IPS-11a (cell line): ENCODE data around the gene SYNPO2.

Source experiments
- H3K4me3 ChIP-seq: one replicate; pipeline ENCODE4 v1.5.1; 2013; ENCODE audit warnings: low read depth, low read length, control low read depth

The SYNPO2 gene, protein sequence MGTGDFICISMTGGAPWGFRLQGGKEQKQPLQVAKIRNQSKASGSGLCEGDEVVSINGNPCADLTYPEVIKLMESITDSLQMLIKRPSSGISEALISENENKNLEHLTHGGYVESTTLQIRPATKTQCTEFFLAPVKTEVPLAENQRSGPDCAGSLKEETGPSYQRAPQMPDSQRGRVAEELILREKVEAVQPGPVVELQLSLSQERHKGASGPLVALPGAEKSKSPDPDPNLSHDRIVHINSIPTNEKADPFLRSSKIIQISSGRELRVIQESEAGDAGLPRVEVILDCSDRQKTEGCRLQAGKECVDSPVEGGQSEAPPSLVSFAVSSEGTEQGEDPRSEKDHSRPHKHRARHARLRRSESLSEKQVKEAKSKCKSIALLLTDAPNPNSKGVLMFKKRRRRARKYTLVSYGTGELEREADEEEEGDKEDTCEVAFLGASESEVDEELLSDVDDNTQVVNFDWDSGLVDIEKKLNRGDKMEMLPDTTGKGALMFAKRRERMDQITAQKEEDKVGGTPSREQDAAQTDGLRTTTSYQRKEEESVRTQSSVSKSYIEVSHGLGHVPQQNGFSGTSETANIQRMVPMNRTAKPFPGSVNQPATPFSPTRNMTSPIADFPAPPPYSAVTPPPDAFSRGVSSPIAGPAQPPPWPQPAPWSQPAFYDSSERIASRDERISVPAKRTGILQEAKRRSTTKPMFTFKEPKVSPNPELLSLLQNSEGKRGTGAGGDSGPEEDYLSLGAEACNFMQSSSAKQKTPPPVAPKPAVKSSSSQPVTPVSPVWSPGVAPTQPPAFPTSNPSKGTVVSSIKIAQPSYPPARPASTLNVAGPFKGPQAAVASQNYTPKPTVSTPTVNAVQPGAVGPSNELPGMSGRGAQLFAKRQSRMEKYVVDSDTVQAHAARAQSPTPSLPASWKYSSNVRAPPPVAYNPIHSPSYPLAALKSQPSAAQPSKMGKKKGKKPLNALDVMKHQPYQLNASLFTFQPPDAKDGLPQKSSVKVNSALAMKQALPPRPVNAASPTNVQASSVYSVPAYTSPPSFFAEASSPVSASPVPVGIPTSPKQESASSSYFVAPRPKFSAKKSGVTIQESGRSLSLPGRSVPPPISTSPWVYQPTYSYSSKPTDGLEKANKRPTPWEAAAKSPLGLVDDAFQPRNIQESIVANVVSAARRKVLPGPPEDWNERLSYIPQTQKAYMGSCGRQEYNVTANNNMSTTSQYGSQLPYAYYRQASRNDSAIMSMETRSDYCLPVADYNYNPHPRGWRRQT

DNA sequence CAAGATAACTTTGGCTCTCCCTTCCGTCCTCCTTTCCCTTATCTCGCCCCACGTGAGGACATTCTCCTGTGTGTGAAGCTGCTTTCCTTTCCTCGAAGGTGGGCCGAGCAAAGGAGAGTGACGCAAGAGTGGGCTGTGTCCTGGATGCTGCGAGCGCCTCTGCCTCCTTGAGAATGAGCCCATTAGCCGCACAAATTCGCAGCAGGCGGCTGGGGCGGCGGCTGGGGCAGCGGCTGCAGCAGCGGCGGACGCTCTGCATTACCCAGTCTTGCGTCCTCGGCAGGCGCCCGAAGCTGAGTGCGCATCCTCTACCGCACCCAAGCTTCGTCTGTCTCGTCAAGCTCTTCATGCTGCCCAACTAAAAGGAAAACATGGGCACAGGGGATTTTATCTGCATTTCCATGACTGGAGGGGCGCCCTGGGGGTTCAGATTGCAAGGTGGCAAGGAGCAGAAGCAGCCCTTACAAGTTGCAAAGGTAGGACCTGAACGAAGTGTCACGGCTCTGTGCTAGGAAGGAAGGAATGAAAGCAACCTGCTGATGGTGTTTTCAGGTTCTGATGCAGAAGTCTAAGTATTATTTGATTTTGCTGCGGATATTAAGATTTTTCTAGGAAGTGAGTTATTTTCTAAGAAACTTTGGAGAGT is at the start of gene SYNPO2:
SYNPO2 (plus strand) TSS at position 189 of the 646 bp plus-strand sequence; CDS start at position 372, 183 bp downstream.
- H3K4me3 ChIP-seq, result peak within 1 kb of the TSS; percentile 44

DNA sequence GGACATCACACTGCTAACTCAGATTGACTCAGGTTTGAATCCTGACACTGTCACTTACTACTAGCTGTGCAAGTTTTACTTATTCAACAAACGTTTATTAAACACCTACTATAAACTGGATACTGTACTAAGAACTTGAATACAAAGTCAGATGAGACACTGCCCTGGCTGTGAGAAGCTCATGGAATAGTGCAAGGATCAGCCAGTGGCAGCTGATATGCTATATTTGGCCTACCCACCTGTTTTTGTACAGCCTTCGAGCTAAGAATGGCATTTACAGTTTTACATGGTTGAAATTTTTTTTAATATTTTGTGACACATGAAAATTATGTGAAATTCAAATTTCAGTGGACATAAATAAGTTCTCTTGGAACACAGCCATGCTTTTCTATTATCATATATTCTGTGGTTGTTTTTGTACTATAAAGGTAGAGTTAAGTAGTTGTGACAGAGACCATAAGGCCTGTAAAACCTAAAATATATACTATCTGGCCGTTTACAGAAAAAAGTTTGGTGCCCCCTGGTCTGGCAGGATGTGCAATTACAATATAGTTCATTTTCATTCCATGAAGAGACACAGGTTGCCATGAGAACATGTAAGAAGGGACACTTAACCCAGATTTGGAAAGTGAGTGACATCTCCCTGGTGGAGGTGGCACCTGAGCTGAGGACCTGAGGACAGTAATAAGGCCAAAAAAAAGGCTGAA is 49.3 kb upstream of the SYNPO2 start:
- no peak overlapping the region for H3K4me3 ChIP-seq

DNA sequence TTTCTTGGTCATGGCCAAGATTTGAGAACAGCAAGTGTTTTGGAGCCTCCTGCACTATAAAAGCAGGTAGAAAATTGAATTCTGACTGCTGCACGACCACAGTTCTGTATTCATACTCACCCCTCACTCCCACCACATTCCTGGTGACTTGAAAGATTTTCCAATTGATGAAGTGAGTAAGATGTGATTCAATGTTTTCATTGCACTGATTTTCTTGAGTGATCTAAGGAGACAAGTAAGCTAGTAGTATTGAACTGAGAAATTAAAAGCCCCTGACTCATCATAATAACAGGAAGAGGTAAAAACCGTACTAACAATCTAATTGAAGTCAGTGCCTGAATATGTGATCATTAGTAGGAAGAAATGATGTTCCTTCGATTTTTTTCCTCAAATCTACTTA is 46.6 kb upstream of the SYNPO2 start:
- H3K4me3 ChIP-seq, result no peak overlapping the region

DNA sequence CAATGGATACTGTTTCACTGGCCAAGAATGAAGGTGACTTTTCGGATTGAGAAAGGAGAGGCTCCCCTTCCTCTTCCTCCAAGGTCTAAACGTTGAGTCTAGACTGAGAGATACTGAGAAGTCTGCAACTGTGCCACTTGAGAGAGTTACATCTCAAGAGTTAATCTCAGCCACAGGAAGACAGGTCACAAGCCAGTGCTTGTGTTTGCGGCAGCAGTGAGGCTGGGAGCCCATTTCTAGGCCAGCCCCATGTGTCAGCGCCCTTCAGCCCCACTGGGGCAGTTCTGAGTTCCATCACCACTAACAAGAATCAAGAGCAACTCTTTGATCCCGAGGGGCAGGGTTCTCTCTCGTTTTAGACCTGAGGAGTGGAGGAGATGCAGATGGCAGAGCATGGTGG is 45.4 kb upstream of the SYNPO2 start:
- no peak overlapping the region for H3K4me3 ChIP-seq

DNA sequence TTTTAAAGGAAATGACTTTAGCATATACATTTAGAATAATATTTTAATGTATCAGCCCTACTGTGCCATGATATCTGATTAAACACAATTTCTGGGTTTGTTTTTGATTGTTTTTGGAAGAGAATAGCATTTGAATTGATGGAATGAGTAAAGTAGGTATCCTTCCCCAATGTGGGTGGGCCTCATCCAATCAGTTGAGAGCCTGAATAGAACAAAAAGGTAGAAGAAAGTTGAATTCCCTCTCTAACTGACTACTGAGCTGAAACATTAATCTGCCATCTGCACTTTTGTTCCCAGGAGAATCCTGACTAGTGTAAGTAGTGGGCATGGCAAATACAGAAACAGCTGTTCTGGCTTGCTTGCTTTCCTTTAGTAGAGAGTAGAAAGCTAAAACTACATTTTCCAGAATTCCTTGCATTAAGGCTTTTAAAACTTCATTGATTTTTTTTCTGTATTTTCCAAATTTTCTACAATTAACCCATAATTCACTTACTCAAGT is 43.1 kb upstream of the SYNPO2 start:
- H3K4me3 ChIP-seq, result no peak overlapping the region

DNA sequence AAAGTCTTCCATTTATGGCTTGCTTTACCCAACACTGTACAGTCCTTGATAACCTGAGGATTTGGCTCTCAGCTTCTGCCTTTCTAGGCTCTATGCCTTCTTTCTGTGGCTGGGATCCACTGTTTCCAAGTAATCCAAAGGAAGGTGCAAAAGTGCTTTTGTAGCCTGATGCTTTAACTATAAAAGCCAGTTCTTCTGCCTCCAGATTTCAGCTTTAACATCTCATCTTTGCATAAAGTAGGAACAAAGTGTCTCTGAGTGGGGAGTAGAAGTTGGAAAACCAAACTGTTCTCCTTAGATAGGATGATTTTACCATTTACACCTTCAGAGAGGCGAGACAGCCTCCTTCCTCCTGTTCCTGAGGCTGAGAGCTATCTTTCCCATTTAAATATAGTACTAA is 41.7 kb upstream of the SYNPO2 start:
- no peak overlapping the region for H3K4me3 ChIP-seq

DNA sequence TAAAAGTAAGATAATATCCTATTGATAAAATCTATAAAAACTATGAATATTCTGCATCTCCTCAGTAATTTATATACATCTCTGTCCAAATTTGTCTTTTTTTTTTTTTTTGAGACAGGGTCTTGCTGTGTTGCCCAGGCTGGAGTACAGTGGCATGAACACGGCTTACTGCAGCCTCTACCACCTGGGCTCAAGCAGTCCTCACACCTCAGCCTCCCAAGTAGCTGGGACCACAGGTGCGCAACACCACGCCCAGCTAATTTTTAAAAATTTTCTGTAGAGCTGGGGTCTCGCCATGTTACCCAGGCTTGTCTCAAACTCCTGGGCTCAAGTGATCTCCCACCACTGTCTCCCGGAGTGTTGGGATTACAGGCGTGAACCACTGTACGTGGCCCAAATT is 40.4 kb upstream of the SYNPO2 start:
- no peak overlapping the region for H3K4me3 ChIP-seq

DNA sequence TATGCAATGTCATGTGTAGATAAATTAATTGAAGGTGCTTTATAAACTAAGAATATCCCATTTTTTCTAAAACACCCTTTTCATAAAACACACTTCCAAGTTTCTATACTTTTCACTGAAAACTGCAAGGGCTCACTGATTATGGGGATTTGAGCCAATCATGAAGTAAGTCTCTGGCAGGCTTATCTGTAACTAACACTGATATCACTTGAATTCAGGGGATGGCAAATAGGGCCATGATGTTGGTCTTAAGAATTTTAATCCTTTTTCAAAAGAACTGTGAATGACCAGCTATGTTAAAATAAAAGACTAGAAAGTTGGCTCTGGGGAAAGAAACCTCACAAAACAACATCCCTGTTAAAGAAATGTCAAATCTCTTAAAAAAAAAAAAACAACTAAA is 39.8 kb upstream of the SYNPO2 start:
- H3K4me3 ChIP-seq, result no peak overlapping the region

DNA sequence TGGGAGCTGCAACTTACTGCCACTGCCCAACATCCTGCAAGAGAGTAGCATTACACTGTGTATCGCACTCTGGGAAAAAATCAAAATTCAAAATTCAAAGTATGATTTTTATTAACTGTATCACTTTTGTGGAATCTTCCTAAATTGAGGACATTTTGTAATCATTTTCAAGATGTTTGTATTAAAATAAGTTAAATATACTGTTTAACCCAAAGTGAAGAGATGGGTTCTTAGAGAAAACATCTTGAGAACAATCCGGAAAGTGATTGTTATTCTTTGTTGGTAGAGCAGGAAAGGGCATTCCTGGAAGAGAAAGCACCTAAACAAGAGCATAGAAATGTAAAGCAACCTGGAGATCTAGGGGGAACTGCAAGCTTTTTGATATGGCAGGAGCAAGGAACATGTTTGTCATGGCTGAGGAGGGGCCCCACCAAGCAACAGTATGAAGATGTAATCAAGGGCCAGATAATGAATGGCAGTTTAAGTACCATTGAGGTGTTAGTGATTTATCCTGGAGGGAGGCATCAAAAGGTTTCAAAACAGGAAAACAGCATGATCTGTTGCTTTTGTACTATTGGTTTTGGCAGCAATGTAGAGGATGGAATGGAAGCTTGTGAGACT is 38.7 kb upstream of the SYNPO2 start:
- H3K4me3 ChIP-seq, result peak overlapping the region; percentile 50

DNA sequence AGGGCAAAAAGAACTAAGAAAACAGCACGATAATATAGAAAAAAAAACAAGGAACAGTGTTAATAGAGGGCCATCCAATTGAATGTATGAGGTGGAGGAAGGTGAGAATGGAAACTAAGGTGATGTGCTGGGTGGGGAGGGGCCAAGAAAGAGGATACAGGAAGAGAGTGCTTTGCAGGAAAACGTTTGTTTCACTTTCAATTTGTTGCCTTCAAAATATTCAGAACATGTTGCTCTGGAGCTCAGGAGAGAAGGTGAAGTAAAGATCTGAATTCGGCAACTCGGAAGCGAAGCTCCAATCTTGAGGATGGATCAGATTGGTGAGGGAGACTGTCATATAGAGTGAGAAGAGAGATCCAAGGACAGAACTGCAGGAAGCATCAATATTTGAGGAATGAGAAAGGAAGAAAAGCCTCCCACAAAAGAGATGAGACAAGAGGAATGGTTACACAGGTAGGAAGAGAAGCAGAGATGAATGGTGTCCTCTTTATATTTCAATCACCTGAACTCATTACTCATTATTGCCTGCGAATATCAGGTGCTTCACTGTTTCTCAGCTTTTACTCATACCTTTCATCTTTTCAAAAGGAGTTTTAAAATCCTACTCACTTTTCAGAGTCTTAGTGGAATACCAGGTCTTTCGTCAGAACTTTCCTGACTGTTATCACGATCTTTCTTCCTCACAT is 38.0 kb upstream of the SYNPO2 start:
- H3K4me3 ChIP-seq, result peak overlapping the region; percentile 50

DNA sequence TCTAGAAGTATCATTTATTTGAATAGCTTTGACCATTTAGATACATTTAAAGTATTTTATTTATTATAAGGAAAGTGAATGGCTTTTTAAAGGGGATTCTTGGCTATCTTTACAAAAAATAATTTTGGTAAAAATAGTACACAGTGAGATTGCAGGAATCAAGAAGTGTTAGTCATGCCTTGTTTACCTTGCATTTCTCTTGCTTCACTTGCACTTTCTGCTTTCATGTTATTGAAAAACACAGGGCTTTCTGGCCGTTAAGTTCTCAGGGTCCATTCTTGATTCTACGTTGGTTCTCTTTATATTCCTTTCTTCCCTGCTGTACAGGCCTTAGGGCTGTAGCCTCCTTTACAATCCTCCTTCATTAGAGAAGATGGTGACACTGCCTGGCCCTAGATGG is 30.9 kb upstream of the SYNPO2 start:
- no peak overlapping the region for H3K4me3 ChIP-seq

DNA sequence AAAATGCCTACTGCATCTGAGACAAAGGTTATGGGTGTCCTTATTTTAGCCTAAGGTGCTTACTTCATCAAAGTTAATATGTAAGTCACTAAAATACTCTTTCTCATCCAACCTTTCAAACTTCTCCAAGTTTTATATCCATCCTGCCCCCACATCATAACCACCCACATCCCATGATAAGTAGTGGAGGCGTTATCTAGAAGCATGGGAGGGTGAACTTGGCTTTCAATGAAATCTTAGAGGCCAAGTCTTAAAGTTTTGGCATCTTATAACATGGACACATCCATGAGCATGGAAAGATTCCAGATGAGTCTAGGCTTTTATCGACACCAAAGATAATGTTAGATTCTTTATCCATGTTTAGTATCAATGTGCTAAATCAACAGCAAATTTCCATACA is 29.9 kb upstream of the SYNPO2 start:
- H3K4me3 ChIP-seq, result no peak overlapping the region

DNA sequence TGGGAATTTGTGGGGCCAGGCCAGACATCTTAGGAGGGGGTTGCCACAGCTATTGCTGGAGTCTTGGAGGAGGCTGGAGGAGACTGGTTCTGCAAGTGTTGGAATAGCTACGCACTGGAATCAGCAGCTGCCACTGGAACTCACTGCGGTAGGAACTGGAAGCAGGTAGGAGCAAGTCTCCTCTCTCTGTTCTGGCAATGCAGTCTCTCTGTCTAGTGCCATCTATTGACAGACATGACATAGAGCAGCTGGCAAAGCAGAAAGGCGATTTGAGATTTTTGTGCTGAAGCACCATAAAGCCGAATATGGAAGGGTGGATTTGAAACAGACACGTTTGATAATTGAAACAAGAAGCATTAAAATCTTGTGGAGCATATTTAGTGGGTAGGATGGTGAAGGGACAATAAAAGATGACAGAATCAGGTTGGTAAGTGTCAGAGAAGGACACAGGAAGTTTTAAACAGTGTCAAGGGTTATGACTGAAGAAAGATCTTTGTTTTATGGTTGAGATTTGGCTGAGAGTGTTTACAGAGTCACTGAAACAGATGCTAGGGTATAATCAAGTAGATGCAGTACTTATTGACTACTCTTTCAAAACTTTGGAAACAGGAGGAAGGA is 23.5 kb upstream of the SYNPO2 start:
- no peak overlapping the region for H3K4me3 ChIP-seq

DNA sequence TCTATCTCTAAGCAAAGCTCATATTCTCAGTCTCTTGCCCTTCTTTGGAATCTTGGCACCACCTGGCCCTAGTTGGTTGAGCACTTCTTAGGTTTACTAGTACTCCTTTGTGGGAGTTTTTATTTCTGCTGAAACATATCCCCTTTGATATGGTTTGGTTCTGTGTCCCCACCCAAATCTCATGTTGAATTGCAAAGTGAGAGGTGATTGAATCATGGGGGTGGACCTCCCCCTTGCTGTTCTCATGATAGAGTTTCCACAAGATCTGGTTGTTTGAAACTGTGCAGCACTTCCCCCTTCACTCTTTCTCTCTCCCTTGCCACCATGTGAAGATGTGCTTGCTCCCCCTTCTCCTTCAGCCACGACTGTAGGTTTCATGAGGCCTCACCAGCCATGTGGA is 22.2 kb upstream of the SYNPO2 start:
- H3K4me3 ChIP-seq, result no peak overlapping the region

DNA sequence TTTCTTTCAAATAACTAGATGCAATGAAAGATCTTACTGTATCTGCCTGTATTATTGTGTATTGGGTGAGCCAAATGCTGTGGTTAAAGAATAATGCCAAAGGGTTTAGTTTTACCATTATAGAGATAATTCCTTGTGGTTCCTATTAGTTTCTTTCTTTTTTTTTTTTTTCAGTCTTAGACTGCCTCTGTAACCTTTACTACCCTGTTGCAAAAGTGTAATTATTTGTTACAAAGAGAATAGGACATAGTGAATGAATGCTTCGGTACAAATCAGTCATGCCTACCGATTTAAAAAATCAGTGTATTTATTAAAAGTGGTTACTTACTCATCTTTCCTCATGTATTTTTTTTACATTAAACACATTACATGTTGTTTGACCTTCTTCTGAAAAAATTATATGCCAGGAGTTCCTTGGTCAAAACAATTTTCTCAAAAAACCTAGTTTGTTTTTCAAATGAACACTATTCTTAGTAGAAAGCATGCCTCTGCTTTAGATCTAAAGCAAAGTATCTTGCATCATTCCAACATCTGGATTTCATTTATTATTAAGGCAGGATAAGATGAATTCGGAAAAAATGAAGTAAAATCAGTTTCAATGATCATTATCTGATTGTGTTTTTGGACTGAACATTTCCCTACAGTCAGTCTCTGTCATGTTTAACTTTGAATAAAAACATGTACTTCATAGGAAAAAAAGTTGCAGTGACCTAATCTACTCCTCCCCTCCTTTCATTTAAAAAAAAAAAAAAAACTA is 21.2 kb upstream of the SYNPO2 start:
- no peak overlapping the region for H3K4me3 ChIP-seq

DNA sequence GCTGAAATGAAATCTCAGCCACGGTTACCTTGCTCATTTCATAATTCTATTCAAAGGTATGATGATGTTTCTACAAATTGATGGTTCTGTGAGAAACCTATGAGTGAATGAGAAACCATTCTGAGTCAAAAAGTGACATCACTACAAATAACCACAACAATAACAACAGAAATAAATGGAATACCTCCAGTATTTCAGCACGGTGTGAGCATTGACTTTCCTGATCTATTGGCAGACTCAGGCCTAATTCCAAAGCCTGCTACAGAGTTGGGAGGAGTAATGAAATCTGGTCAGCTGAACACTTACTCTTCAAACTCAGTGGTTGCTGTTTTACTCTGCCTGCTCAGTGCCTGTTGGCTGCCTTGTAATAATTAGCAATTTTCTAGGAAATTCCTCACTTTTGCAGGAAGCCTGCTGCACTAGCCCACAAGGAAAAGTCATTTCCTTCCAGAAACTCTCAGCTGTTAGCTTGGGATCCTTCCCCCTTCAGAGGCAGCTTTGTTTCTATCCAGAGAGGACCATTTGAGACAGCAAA is 18.8 kb upstream of the SYNPO2 start:
- H3K4me3 ChIP-seq, result no peak overlapping the region

DNA sequence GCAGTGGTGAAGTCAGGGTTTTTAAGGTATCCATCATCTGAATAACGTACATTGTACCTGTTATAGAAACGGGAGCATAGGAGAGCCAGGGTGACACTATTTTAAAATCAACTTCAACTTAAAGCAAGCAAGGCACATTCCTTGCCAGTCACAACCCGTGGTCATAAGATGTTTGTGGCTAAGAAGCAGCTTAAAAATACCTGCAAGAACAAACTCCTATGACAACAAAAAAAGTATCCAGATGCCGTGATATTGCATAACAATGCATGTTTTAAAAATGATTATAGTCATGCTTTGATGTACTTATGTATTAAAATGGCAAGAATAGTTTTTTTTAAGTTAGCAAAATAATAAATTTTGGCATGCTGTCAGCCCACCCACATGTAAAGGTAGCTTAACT is 16.5 kb upstream of the SYNPO2 start:
- no peak overlapping the region for H3K4me3 ChIP-seq

DNA sequence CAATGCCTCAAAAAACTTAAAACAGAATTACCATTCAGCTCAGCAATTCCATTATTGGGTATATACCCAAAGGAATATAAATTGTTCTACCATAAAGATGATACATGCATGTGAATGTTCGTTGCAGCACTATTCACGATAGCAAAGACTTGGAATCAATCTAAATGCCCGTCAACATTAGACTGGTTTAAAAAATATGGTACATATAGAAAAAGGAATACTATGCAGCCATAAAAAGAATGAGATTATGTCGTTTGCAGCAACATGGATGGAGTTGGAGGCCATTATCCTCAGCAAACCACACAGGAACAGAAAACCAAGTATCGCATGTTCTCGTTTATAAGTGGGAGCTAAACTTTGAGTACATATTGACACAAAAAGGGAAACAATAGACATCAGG is 10.9 kb upstream of the SYNPO2 start:
- no peak overlapping the region for H3K4me3 ChIP-seq
